Transverse colon (tissue), 4 donors: ENCODE measurements around the gene STON2. TPM values are rescaled to one million over a fixed set of nuclear protein-coding genes. Genes with fewer than 3 reads are reported as not detected.

Experiments used
- DNase-seq: peaks from one replicate; pipeline ENCODE4 v3.0.0-alpha.2; 2019
- H3K27ac ChIP-seq, 4 donors: fragments of 200-600 bp; sonication (generic); 2 replicates each; pipeline ENCODE4 v1.5.1; 2016 to 2018; ENCODE audit warnings: inconsistent platforms in 4 of 4
- H3K27me3 ChIP-seq: fragments of 200-600 bp; sonication (generic); 2 replicates; pipeline ENCODE4 v1.5.1; 2017; ENCODE audit warnings: inconsistent platforms
- H3K36me3 ChIP-seq, 4 donors: fragments of 200-600 bp; sonication (generic); 2 replicates each; pipeline ENCODE4 v1.5.1; 2017 to 2019; ENCODE audit warnings: inconsistent platforms in 4 of 4
- H3K4me1 ChIP-seq, 4 donors: fragments of 200-600 bp; sonication (generic); 2 replicates each; pipeline ENCODE4 v1.5.1; 2017 to 2020; ENCODE audit warnings: inconsistent platforms in 4 of 4
- H3K4me3 ChIP-seq, 4 donors: fragments of 200-600 bp; sonication (generic); 1 replicate in 1 of 4; 2 replicates in 3 of 4; pipeline versions ENCODE4 v1.5.1 to v1.6.1; 2017 to 2019; ENCODE audit warnings: inconsistent platforms in 4 of 4
- H3K9me3 ChIP-seq, 2 donors: fragments of 200-600 bp; sonication (generic); 2 replicates each; pipeline ENCODE4 v1.5.1; 2017 to 2019; ENCODE audit warnings: inconsistent platforms in 2 of 2
- CTCF ChIP-seq, 5 experiments: fragments of 200-600 bp in 3 of 5; fragments of 450-650 bp in 2 of 5; sonication (generic) in 3 of 5; IDR thresholded peaks; 1 replicate in 2 of 5; 2 replicates in 3 of 5; pipeline ENCODE4 v1.5.1; 2016 to 2017; ENCODE audit warnings: antibody characterized with exemption in 5 of 5, inconsistent platforms in 3 of 5, mild to moderate bottlenecking in 2 of 5, moderate library complexity in 1 of 5
- EP300 ChIP-seq: sonication (generic); formaldehyde crosslinking; IDR thresholded peaks from one replicate; pipeline ENCODE4 v1.6.1; 2017; ENCODE audit warnings: antibody characterized with exemption, low read depth
- POLR2A ChIP-seq: fragments of 450-650 bp; IDR thresholded peaks from one replicate; pipeline ENCODE4 v1.6.1; 2016; ENCODE audit warnings: antibody characterized with exemption, mild to moderate bottlenecking, moderate library complexity
- POLR2AphosphoS5 ChIP-seq, 3 donors: sonication (generic); formaldehyde crosslinking; IDR thresholded peaks; one replicate each; pipeline ENCODE4 v1.6.1; 2016; ENCODE audit warnings: antibody characterized with exemption in 3 of 3
- WGBS, 2 donors: methylation state at CpG; one replicate each; pipeline ENCODE4 v1.1.5; 2018; ENCODE audit warnings: low coverage in 1 of 2; 5-methylcytosine and 5-hydroxymethylcytosine counted together
- in situ Hi-C, 4 donors: fragments of 200-750 bp; cut with MboI; loops; one replicate each; pipeline versions ENCODE4 v1.15.0 to v1.15.1; 2017; ENCODE audit warnings: low sequenced_read_pairs in 3 of 4, low pct_ligation_motif_present in 1 of 4, low pct_unique_long_range_greater_than_20kb in 1 of 4
- intact Hi-C: fragments of 100-400 bp; cut with DNase I; formaldehyde crosslinking; loops from one replicate; pipeline ENCODE4 v1.15.1; 2023; ENCODE audit warnings: low total_unique reads
- total RNA-seq, 4 donors: library from RNA; depleted of rRNA; stranded (reverse); fragments of >200 nt; gene quantifications; one replicate each; pipeline ENCODE4 v1.1.0, GENCODE V29; 2016

Gene STON2
- total RNA-seq, 4 donors from 2014 or later = 10.8 to 39.4 (median 17.5) TPM

GRCh38 chr14:81286574-81287370 is 113.4 kb downstream of the STON2 start:
- 81 to 83% methylated on average over 8 of the region's 8 CpGs for WGBS, 2 donors
- intact Hi-C loops = no loop called here
- DNase-seq = no peak
- no peaks in the 10 kb centered on the region for H3K27me3 ChIP-seq
- TF ChIP-seq POLR2A = no peak
- no peak for TF ChIP-seq EP300
- no peak for TF ChIP-seq CTCF (IDR thresholded peaks at IDR 0.05)
- TF ChIP-seq POLR2AphosphoS5 (IDR thresholded peaks at IDR 0.05) = no peak
- H3K36me3 ChIP-seq = no peaks in the 10 kb centered on the region
- H3K9me3 ChIP-seq = no peaks in the 10 kb centered on the region
- H3K4me3 ChIP-seq = no peak overlapping the region
- H3K27ac ChIP-seq = no peak overlapping the region
- no peaks in the 10 kb centered on the region for H3K4me1 ChIP-seq
- in situ Hi-C loops = no loop called here

- in situ Hi-C loops = no loop called here
Measured at GRCh38 chr14:81285245-81285644, 114.9 kb downstream of the STON2 start.

GRCh38 chr14:81281332-81281731 is 118.8 kb downstream of the STON2 start:
- DNase-seq = no peak
- Histone ChIP-seq H3K27me3 (no peaks in the 10 kb centered on the region), H3K36me3 (no peaks in the 10 kb centered on the region), H3K27ac (no peak overlapping the region), H3K4me3 (no peak overlapping the region), H3K4me1 (no peaks in the 10 kb centered on the region), H3K9me3 (no peaks in the 10 kb centered on the region)
- in situ Hi-C loops (no loop called here), intact Hi-C loops (no loop called here)
- WGBS, 2 donors = 63 to 87% methylated on average over 1 of the region's 1 CpG
- TF ChIP-seq POLR2A = no peak
- TF ChIP-seq POLR2AphosphoS5 (IDR thresholded peaks at IDR 0.05) = no peak
- no peak for TF ChIP-seq EP300
- TF ChIP-seq CTCF (IDR thresholded peaks at IDR 0.05) = no peak

More at GRCh38 chr14:81285245-81285644, 114.9 kb downstream of the STON2 start:
- H3K36me3 ChIP-seq = no peaks in the 10 kb centered on the region
- no peaks in the 10 kb centered on the region for H3K9me3 ChIP-seq
- H3K4me3 ChIP-seq = no peak overlapping the region
- DNase-seq = no peak
- no peak for TF ChIP-seq POLR2A
- no peak for TF ChIP-seq CTCF (IDR thresholded peaks at IDR 0.05)
- TF ChIP-seq EP300 = no peak
- TF ChIP-seq POLR2AphosphoS5 (IDR thresholded peaks at IDR 0.05) = no peak
- WGBS, 2 donors = 82 to 83% methylated on average over 2 of the region's 2 CpGs
- no peaks in the 10 kb centered on the region for H3K4me1 ChIP-seq
- H3K27ac ChIP-seq = no peak overlapping the region
- intact Hi-C loops = no loop called here
- H3K27me3 ChIP-seq = no peaks in the 10 kb centered on the region

GRCh38 chr14:81280136-81280791 is 119.9 kb downstream of the STON2 start:
- Histone ChIP-seq H3K4me3 (no peak overlapping the region), H3K36me3 (no peaks in the 10 kb centered on the region), H3K27me3 (no peaks in the 10 kb centered on the region), H3K9me3 (no peaks in the 10 kb centered on the region), H3K4me1 (no peaks in the 10 kb centered on the region), H3K27ac (no peak overlapping the region)
- intact Hi-C loops = no loop called here
- TF ChIP-seq POLR2A (no peak), CTCF (IDR thresholded peaks at IDR 0.05) (no peak), POLR2AphosphoS5 (IDR thresholded peaks at IDR 0.05) (no peak), EP300 (no peak)
- DNase-seq = no peak
- WGBS, 2 donors = 93% methylated on average over 7 to 9 of the region's 9 CpGs
- in situ Hi-C loops = no loop called here
